ENCODE results near the gene MRPL58. TPM values are rescaled to one million over a fixed set of nuclear protein-coding genes. Genes with fewer than 3 reads are reported as not detected.

Gene MRPL58
- polyA plus RNA-seq, 1 experiment = 53.7 TPM

DNA sequence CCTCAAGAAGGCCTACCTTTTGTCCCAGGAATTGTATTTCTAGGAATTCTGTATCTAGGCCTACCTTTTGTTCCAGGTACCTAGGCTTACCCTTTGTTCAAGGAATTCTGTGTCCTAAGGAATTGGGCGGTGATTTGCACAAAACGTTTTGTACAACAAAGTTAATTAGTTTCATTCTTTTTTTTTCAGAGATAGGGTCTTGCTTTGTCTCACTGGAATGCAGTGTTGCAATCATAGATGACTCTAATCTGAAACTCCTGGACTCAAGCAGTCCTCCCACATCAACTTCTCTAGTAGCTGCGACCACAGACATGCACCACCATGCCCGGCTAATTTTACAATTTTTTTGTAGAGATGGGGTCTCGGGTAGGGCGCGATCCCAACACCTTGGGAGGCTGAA, 18.0 kb upstream of the MRPL58 start:
- Histone ChIP-seq H3K27me3 (ENCODE audit: control insufficient read depth, insufficient read depth, low read length) (no peaks in the 10 kb centered on the region), H3K27ac (ENCODE audit: low read depth, low read length) (peak overlapping the region; percentile 58), H3K9me3 (ENCODE audit: control insufficient read depth, insufficient read depth, low read length) (no peaks in the 10 kb centered on the region), H3K4me3 (ENCODE audit: low read depth, low read length) (no peak overlapping the region)
- CTCF ChIA-PET = interaction anchor here (1.4 kb wide), 1 partner anchor 129 kb away, joined by 4 read pairs; no protein-coding TSS in a partner anchor
- no peak for DNase-seq (ENCODE audit: low read depth, low spot score)
- POLR2A ChIA-PET = no interaction called here
- TF ChIP-seq, protein P1, sequence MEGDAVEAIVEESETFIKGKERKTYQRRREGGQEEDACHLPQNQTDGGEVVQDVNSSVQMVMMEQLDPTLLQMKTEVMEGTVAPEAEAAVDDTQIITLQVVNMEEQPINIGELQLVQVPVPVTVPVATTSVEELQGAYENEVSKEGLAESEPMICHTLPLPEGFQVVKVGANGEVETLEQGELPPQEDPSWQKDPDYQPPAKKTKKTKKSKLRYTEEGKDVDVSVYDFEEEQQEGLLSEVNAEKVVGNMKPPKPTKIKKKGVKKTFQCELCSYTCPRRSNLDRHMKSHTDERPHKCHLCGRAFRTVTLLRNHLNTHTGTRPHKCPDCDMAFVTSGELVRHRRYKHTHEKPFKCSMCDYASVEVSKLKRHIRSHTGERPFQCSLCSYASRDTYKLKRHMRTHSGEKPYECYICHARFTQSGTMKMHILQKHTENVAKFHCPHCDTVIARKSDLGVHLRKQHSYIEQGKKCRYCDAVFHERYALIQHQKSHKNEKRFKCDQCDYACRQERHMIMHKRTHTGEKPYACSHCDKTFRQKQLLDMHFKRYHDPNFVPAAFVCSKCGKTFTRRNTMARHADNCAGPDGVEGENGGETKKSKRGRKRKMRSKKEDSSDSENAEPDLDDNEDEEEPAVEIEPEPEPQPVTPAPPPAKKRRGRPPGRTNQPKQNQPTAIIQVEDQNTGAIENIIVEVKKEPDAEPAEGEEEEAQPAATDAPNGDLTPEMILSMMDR (IDR thresholded peaks at IDR 0.05; ENCODE audit: low read depth, low read length) = no peak

DNA sequence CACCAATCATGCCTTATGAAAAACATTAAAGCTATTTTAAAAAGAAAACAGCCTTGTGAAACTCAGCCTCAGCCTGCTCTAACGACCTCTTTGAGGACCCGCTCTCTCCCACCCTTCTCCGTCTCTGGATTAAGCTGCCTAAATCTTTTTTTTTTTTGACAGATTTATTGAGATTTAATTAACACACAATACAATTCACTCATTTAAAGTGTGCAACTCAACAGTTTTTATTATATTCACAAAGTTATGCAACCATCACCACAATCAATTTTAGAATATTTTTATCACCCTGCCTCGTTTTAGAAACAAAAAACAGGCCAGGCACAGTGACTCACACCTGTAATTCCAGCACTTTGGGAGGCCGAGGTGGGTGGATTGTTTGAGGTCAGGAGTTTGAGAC, 16.6 kb upstream of the MRPL58 start:
- Histone ChIP-seq H3K4me3 (ENCODE audit: low read depth, low read length) (no peak overlapping the region), H3K27ac (ENCODE audit: low read depth, low read length) (no peak overlapping the region), H3K27me3 (ENCODE audit: control insufficient read depth, insufficient read depth, low read length) (no peaks in the 10 kb centered on the region), H3K9me3 (ENCODE audit: control insufficient read depth, insufficient read depth, low read length) (no peaks in the 10 kb centered on the region)
- TF ChIP-seq, protein P1 (IDR thresholded peaks at IDR 0.05; ENCODE audit: low read depth, low read length) = no peak
- POLR2A ChIA-PET = interaction anchor here (0.7 kb wide), 2 partner anchors 9 to 1356 kb away, joined by 4 to 5 read pairs; partner anchors contain the start of gene CDR2L
- DNase-seq (ENCODE audit: low read depth, low spot score) = no peak
- CTCF ChIA-PET = interaction anchor here (0.6 to 1.4 kb wide), 4 partner anchors 17 to 131 kb away, joined by 3 to 4 read pairs (median 3); partner anchors contain the start of gene MRPL58

DNA sequence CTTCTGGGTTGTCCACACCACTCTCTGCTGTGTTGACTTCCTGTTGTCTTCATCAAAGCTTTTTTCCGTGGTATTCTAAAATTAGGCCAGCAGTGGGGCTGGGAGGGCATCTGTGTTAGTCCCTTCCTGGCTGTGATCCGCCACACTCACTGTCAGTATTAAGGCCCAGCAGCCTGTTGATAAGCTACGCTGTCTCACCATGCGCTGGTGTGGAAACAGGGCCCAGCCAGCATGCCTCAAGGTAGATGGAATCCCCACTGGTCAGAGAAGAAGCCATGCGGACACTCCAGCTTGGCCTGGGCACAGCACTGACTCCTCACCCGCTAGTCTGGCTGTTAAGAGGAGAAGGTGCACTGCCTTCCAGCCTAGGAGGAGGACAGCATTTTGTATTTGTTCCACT, 13.7 kb upstream of the MRPL58 start:
- Histone ChIP-seq H3K27me3 (ENCODE audit: control insufficient read depth, insufficient read depth, low read length) (no peaks in the 10 kb centered on the region), H3K9me3 (ENCODE audit: control insufficient read depth, insufficient read depth, low read length) (no peaks in the 10 kb centered on the region), H3K27ac (ENCODE audit: low read depth, low read length) (no peak overlapping the region), H3K4me3 (ENCODE audit: low read depth, low read length) (no peak overlapping the region)
- ChIA-PET CTCF (no interaction called here), POLR2A (no interaction called here)
- TF ChIP-seq, protein P1 (IDR thresholded peaks at IDR 0.05; ENCODE audit: low read depth, low read length) = no peak
- no peak for DNase-seq (ENCODE audit: low read depth, low spot score)

DNA sequence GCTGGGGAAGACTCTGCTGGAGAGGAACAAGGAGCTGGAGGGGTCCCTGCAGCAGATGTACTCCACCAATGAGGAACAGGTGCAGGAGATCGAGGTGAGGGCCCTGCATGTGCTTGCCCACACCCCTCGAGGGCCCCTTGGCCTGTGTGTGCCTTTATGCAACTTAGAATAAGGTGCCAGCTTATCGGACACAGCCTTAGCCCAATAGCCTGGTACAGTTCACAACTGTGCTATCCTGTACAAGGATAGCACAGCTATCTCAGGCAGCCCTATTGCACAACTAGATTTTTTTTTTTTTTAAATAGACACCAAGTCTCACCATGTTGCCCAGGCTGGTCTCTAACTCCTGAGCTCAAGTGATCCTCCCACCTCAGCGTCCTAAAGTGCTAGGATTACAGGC, 12.9 kb upstream of the MRPL58 start:
- TF ChIP-seq, protein P1 (IDR thresholded peaks at IDR 0.05; ENCODE audit: low read depth, low read length) = no peak
- CTCF ChIA-PET = no interaction called here
- Histone ChIP-seq H3K9me3 (ENCODE audit: control insufficient read depth, insufficient read depth, low read length) (no peaks in the 10 kb centered on the region), H3K27ac (ENCODE audit: low read depth, low read length) (no peak overlapping the region), H3K4me3 (ENCODE audit: low read depth, low read length) (no peak overlapping the region), H3K27me3 (ENCODE audit: control insufficient read depth, insufficient read depth, low read length) (no peaks in the 10 kb centered on the region)
- no peak for DNase-seq (ENCODE audit: low read depth, low spot score)
- POLR2A ChIA-PET = no interaction called here

DNA sequence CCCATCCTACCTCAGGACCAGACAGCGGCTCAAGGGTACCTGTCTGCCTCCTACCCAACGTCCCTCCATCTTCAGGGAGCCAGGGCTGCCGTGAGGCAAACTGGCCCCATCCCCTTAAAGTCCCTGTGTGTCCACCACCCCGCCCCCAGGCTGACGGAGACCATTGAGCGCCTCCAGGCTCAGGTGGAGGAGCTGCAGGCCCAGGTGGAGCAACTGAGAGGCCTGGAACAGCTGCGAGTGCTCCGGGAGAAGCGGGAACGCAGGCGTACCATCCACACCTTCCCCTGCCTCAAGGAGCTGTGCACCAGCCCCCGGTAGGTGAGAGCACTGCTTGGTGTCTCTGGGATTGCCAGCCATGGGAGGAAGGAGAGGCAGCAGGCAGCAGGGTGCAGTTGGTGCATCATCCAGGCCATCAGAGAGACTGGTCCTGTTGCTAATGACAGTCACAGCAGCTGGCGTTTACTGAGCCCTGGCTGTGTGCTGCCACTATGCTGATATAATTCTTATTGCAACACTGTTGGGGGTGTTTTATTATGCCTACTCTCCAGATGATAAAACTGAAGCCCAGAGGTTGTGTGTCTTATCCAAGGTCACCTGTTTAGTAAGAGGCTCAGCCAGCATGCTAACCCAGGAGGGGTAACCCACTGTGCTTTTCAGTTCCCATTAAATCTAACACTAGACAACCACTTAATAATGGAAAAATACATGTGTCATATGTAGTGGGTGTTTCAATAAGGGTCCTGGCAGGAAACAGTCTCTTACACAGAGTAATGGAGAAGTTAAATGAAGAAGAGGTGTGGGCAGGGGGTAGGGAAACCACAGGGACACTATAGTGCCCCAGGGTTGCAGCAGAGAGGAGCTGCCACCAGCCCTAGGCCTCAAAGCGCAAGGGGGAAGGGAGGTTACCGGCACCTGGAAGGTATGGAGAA, 10.3 kb upstream of the MRPL58 start:
- ChIA-PET CTCF (no interaction called here), POLR2A (no interaction called here)

More for the DNA sequence above, 10.3 kb upstream of the MRPL58 start:
- Histone ChIP-seq H3K9me3 (ENCODE audit: control insufficient read depth, insufficient read depth, low read length) (no peaks in the 10 kb centered on the region), H3K4me3 (ENCODE audit: low read depth, low read length) (no peak overlapping the region), H3K27ac (ENCODE audit: low read depth, low read length) (no peak overlapping the region), H3K27me3 (ENCODE audit: control insufficient read depth, insufficient read depth, low read length) (no peaks in the 10 kb centered on the region)
- no peak for DNase-seq (ENCODE audit: low read depth, low spot score)
- TF ChIP-seq, protein P1 (IDR thresholded peaks at IDR 0.05; ENCODE audit: low read depth, low read length) = no peak

All from AG04450 (cell line).